DOHH2 (cell line): ENCODE results near the gene CFAP57.

ENCODE experiments used
- H3F3A ChIP-seq: fragments of 200-600 bp; sonication (generic), shearing (Covaris generic); 2 replicates; pipeline ENCODE4 v1.6.0; 2016; ENCODE audit warnings: antibody characterized with exemption, mild to moderate bottlenecking; ENCODE audit not compliant: control insufficient read depth, insufficient read depth
- H3K27ac ChIP-seq: fragments of 200-600 bp; sonication (generic); 2 replicates; pipeline ENCODE4 v1.5.1; 2014; ENCODE audit warnings: low read depth, mild to moderate bottlenecking, low read length, moderate library complexity
- H3K27me3 ChIP-seq: fragments of 200-600 bp; sonication (generic); 2 replicates; pipeline ENCODE4 v1.6.1; 2014; ENCODE audit warnings: mild to moderate bottlenecking, low read length, mixed read lengths; ENCODE audit not compliant: control insufficient read depth
- H3K36me3 ChIP-seq: fragments of 200-600 bp; sonication (generic); 2 replicates; pipeline ENCODE4 v1.6.1; 2014; ENCODE audit warnings: mild to moderate bottlenecking, low read length, moderate library complexity, mixed read lengths; ENCODE audit not compliant: control insufficient read depth
- H3K4me1 ChIP-seq: fragments of 200-600 bp; sonication (generic); 2 replicates; pipeline ENCODE4 v1.6.1; 2014; ENCODE audit warnings: mild to moderate bottlenecking, low read length, mixed read lengths; ENCODE audit not compliant: control insufficient read depth
- H3K4me2 ChIP-seq: fragments of 200-600 bp; sonication (generic); 2 replicates; pipeline ENCODE4 v1.6.0; 2014; ENCODE audit warnings: mild to moderate bottlenecking, low read length, moderate library complexity
- H3K4me3 ChIP-seq: fragments of 200-600 bp; sonication (generic); 2 replicates; pipeline ENCODE4 v1.5.1; 2014; ENCODE audit warnings: mild to moderate bottlenecking, low read length, mixed read lengths
- H3K79me2 ChIP-seq: fragments of 200-600 bp; sonication (generic); 2 replicates; pipeline ENCODE4 v1.6.1; 2014; ENCODE audit warnings: mild to moderate bottlenecking, low read length, mixed read lengths; ENCODE audit not compliant: control insufficient read depth
- H3K9me2 ChIP-seq: fragments of 200-600 bp; sonication (generic); replicated peaks from 2 replicates; pipeline ENCODE4 v1.6.1; 2014; ENCODE audit warnings: mild to moderate bottlenecking, low read length, mixed read lengths; ENCODE audit not compliant: control insufficient read depth
- H3K9me3 ChIP-seq: fragments of 200-600 bp; sonication (generic); 2 replicates; pipeline ENCODE4 v1.6.1; 2014; ENCODE audit warnings: antibody characterized with exemption, low read length, mixed read lengths; ENCODE audit not compliant: control insufficient read depth, insufficient read depth
- H4K20me1 ChIP-seq: fragments of 200-600 bp; sonication (generic); 2 replicates; pipeline ENCODE4 v1.6.0; 2014; ENCODE audit warnings: low read depth, mild to moderate bottlenecking, antibody characterized with exemption, low read length, moderate library complexity; ENCODE audit not compliant: control insufficient read depth, insufficient read depth
- CTCF ChIP-seq: fragments of 200-600 bp; sonication (generic); IDR thresholded peaks from one replicate; pipeline ENCODE4 v1.5.1; 2014; ENCODE audit warnings: antibody characterized with exemption, mild to moderate bottlenecking, low read depth, low read length; ENCODE audit not compliant: poor library complexity, severe bottlenecking
- EZH2phosphoT487 ChIP-seq: fragments of 200-600 bp; sonication (generic); IDR thresholded peaks from 2 replicates; pipeline ENCODE4 v1.6.1; 2017; ENCODE audit warnings: borderline replicate concordance, mild to moderate bottlenecking, antibody characterized with exemption, low read length, moderate library complexity, mixed read lengths

CFAP57 gene

GRCh38 chr1:43214501-43215444, 42.6 kb downstream of the CFAP57 start:
- no peak overlapping the region for H3K4me3 ChIP-seq
- no peaks in the 10 kb centered on the region for H3K9me3 ChIP-seq
- TF ChIP-seq EZH2phosphoT487, result no peak
- TF ChIP-seq CTCF, result no peak
- no peaks in the 10 kb centered on the region for H3K4me1 ChIP-seq
- H3K27me3 ChIP-seq, result peaks cover 8% of the 10 kb centered on the region; the same call in 1 of the 2 replicates
- no peaks in the 10 kb centered on the region for H4K20me1 ChIP-seq
- no peaks in the 10 kb centered on the region for H3K79me2 ChIP-seq
- no peak overlapping the region for H3K27ac ChIP-seq
- no peaks in the 10 kb centered on the region for H3K9me2 ChIP-seq
- H3K36me3 ChIP-seq, result no peaks in the 10 kb centered on the region
- no peak overlapping the region for H3K4me2 ChIP-seq
- no peaks in the 10 kb centered on the region for H3F3A ChIP-seq

GRCh38 chr1:43217747-43218146, 45.6 kb downstream of the CFAP57 start:
- no peaks in the 10 kb centered on the region for H4K20me1 ChIP-seq

GRCh38 chr1:43220905-43221778, 49.0 kb downstream of the CFAP57 start:
- H3K4me3 ChIP-seq, result no peak overlapping the region; the same call in 1 of the 2 replicates
- peak overlapping the region; percentile 29 for H3K27ac ChIP-seq
- no peaks in the 10 kb centered on the region for H3K9me3 ChIP-seq
- no peaks in the 10 kb centered on the region for H3F3A ChIP-seq
- H4K20me1 ChIP-seq, result no peaks in the 10 kb centered on the region
- TF ChIP-seq EZH2phosphoT487 (no peak), CTCF (no peak)
- no peaks in the 10 kb centered on the region for H3K27me3 ChIP-seq
- peak overlapping the region; percentile 26 for H3K4me2 ChIP-seq
- peaks cover 20% of the 10 kb centered on the region for H3K4me1 ChIP-seq
- no peaks in the 10 kb centered on the region for H3K9me2 ChIP-seq
- no peaks in the 10 kb centered on the region for H3K36me3 ChIP-seq
- no peaks in the 10 kb centered on the region for H3K79me2 ChIP-seq

More at GRCh38 chr1:43217747-43218146, 45.6 kb downstream of the CFAP57 start:
- TF ChIP-seq CTCF (no peak), EZH2phosphoT487 (no peak)
- Histone ChIP-seq H3K27ac (no peak overlapping the region), H3F3A (no peaks in the 10 kb centered on the region), H3K4me2 (no peak overlapping the region), H3K4me1 (peaks cover 12% of the 10 kb centered on the region), H3K36me3 (no peaks in the 10 kb centered on the region), H3K27me3 (peaks cover 8% of the 10 kb centered on the region; the same call in 1 of the 2 replicates), H3K4me3 (no peak overlapping the region), H3K9me3 (no peaks in the 10 kb centered on the region), H3K79me2 (no peaks in the 10 kb centered on the region), H3K9me2 (no peaks in the 10 kb centered on the region)
